Fibroblast of villous mesenchyme (primary cell): ENCODE measurements around the gene RUNX2. TPM values are rescaled to one million over a fixed set of nuclear protein-coding genes. Genes with fewer than 3 reads are reported as not detected.

Experiments used
- DNase-seq: peaks from one replicate; pipeline ENCODE4 v3.0.0-alpha.2; 2010; ENCODE audit warnings: low read depth
- H3K4me3 ChIP-seq: 2 replicates; pipeline ENCODE4 v1.5.1; 2011; ENCODE audit warnings: low read depth, mild to moderate bottlenecking, low read length
- CTCF ChIP-seq: IDR thresholded peaks from 2 replicates; pipeline ENCODE4 v1.5.1; 2012; ENCODE audit warnings: low read depth, mild to moderate bottlenecking, low read length; ENCODE audit not compliant: insufficient read depth
- total RNA-seq: library from RNA; depleted of rRNA; stranded (reverse); fragments of >200 nt; gene quantifications from 2 replicates; pipeline ENCODE4 v1.2.3, GENCODE V29; 2012

The RUNX2 gene
- total RNA-seq, 1 donor = 8.6 TPM

GRCh38 chr6:45476341-45476740 lies 148.2 kb downstream of the RUNX2 start:
- no peak for DNase-seq
- no peak overlapping the region for H3K4me3 ChIP-seq
- TF ChIP-seq CTCF = no peak

GRCh38 chr6:45477278-45477677 lies 149.1 kb downstream of the RUNX2 start:
- no peak for TF ChIP-seq CTCF
- no peak overlapping the region for H3K4me3 ChIP-seq
- no peak for DNase-seq

- no peak for TF ChIP-seq CTCF
- no peak for DNase-seq
- H3K4me3 ChIP-seq = no peak overlapping the region
These were observed 149.7 kb downstream of the RUNX2 start for GRCh38 chr6:45477790-45478189.

GRCh38 chr6:45478240-45478639 lies 150.1 kb downstream of the RUNX2 start:
- no peak overlapping the region for H3K4me3 ChIP-seq
- TF ChIP-seq CTCF = no peak
- no peak for DNase-seq

GRCh38 chr6:45479834-45480751 lies 152.0 kb downstream of the RUNX2 start:
- no peak for TF ChIP-seq CTCF
- no peak overlapping the region for H3K4me3 ChIP-seq
- DNase-seq = peak; percentile 96

- no peak for TF ChIP-seq CTCF
- no peak overlapping the region for H3K4me3 ChIP-seq
- DNase-seq = no peak
These were observed 152.8 kb downstream of the RUNX2 start for GRCh38 chr6:45480752-45481415.
